Right renal cortex interstitium (tissue), 3 donors: ENCODE data around the gene MYO9A. TPM values are rescaled to one million over a fixed set of nuclear protein-coding genes. Genes with fewer than 3 reads are reported as not detected.
A peak's percentile ranks its signal among the peaks of the same experiment; 100 is the strongest.

Experiments used
- DNase-seq, 3 donors: peaks; one replicate each; pipeline ENCODE4 v3.0.0-alpha.2; 2013; ENCODE audit warnings: low read depth in 3 of 3, low spot score in 2 of 3
- polyA plus RNA-seq, 3 donors: library from polyadenylated mRNA; unstranded; fragments of 120-200 nt; gene quantifications; one replicate each; pipeline ENCODE4 v1.2.1, GENCODE V29; 2013; ENCODE audit not compliant: insufficient read length in 3 of 3

The MYO9A gene
- polyA plus RNA-seq = 10 to 100 TPM; 33.3 to 37.7 (median 36.2) TPM

GRCh38 chr15:72118017-72118978 is at the start of gene MYO9A, which contains the start of gene SENP8:
MYO9A (minus strand) TSS chr15:72118150; CDS start chr15:72046563, 71,587 bp downstream.
SENP8 (plus strand) TSS chr15:72118403; CDS start chr15:72139624, 21,221 bp downstream.
- peak; percentile 93 to 97 (median 93) for DNase-seq

- no peak for DNase-seq
Measured at GRCh38 chr15:72167445-72167844, 49.5 kb upstream of the MYO9A start.

- DNase-seq = no peak
Measured at GRCh38 chr15:72166716-72167417, 48.9 kb upstream of the MYO9A start.

GRCh38 chr15:72163719-72164118 is 45.8 kb upstream of the MYO9A start:
- no peak for DNase-seq

- no peak for DNase-seq
Measured at GRCh38 chr15:72162569-72162968, 44.6 kb upstream of the MYO9A start.

- no peak for DNase-seq
Measured at GRCh38 chr15:72161361-72162132, 43.6 kb upstream of the MYO9A start.

- no peak for DNase-seq
Measured at GRCh38 chr15:72160696-72161245, 42.8 kb upstream of the MYO9A start.

GRCh38 chr15:72156928-72157327 is 39.0 kb upstream of the MYO9A start:
- DNase-seq = no peak

GRCh38 chr15:72155635-72156616 is 38.0 kb upstream of the MYO9A start:
- DNase-seq = peak; percentile 80 to 87 (median 82)

- DNase-seq = peak; percentile 68 to 81 (median 78)
Measured at GRCh38 chr15:72155003-72155621, 37.2 kb upstream of the MYO9A start.

GRCh38 chr15:72154316-72154715 is 36.4 kb upstream of the MYO9A start:
- no peak for DNase-seq

- no peak for DNase-seq
Measured at GRCh38 chr15:72153269-72154000, 35.5 kb upstream of the MYO9A start.

- no peak for DNase-seq
Measured at GRCh38 chr15:72147418-72147817, 29.5 kb upstream of the MYO9A start.

GRCh38 chr15:72146934-72147333 is 29.0 kb upstream of the MYO9A start:
- DNase-seq = no peak

GRCh38 chr15:72146221-72146620 is 28.3 kb upstream of the MYO9A start:
- no peak for DNase-seq

- no peak for DNase-seq
Measured at GRCh38 chr15:72141171-72142084, 23.5 kb upstream of the MYO9A start.

GRCh38 chr15:72140088-72140487 is 22.1 kb upstream of the MYO9A start:
- DNase-seq = no peak
